Loucy (cell line): ENCODE measurements around the gene RANBP3.

Source experiments
- EZH2phosphoT487 ChIP-seq: fragments of 200-600 bp; IDR thresholded peaks from 2 replicates; pipeline ENCODE4 v1.6.1; 2018; ENCODE audit warnings: antibody characterized with exemption, mild to moderate bottlenecking, moderate library complexity, borderline replicate concordance
- TF ChIP-seq, protein P1 (sequence below): fragments of 200-600 bp; sonication (generic); conservative IDR thresholded peaks from 2 replicates; pipeline ENCODE4 v1.5.1; 2014; ENCODE audit warnings: mild to moderate bottlenecking, antibody characterized with exemption, low read length

GRCh38 chr19:6000228-6000847, 22.4 kb upstream of the RANBP3 start:
- TF ChIP-seq, protein P1, sequence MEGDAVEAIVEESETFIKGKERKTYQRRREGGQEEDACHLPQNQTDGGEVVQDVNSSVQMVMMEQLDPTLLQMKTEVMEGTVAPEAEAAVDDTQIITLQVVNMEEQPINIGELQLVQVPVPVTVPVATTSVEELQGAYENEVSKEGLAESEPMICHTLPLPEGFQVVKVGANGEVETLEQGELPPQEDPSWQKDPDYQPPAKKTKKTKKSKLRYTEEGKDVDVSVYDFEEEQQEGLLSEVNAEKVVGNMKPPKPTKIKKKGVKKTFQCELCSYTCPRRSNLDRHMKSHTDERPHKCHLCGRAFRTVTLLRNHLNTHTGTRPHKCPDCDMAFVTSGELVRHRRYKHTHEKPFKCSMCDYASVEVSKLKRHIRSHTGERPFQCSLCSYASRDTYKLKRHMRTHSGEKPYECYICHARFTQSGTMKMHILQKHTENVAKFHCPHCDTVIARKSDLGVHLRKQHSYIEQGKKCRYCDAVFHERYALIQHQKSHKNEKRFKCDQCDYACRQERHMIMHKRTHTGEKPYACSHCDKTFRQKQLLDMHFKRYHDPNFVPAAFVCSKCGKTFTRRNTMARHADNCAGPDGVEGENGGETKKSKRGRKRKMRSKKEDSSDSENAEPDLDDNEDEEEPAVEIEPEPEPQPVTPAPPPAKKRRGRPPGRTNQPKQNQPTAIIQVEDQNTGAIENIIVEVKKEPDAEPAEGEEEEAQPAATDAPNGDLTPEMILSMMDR: no peak
- TF ChIP-seq EZH2phosphoT487: no peak
